ENCODE measurements around the gene TMEM50A.
"Not testable (repeated sequence)": the region's sequence is repeated elsewhere in the genome, so short reads cannot be mapped to it uniquely, and the experiment has no call there.

GRCh38 chr1:25382543-25382942 lies 44.4 kb downstream of the TMEM50A start:
- not testable (repeated sequence) for TF ChIP-seq CTCF (IDR thresholded peaks at IDR 0.05); EZH2 (IDR thresholded peaks at IDR 0.05; ENCODE audit: borderline replicate concordance, insufficient read depth, low read depth, low read length, poor library complexity, severe bottlenecking)
